Measurements from ENCODE around the gene CACNG4.

CACNG4 gene

DNA sequence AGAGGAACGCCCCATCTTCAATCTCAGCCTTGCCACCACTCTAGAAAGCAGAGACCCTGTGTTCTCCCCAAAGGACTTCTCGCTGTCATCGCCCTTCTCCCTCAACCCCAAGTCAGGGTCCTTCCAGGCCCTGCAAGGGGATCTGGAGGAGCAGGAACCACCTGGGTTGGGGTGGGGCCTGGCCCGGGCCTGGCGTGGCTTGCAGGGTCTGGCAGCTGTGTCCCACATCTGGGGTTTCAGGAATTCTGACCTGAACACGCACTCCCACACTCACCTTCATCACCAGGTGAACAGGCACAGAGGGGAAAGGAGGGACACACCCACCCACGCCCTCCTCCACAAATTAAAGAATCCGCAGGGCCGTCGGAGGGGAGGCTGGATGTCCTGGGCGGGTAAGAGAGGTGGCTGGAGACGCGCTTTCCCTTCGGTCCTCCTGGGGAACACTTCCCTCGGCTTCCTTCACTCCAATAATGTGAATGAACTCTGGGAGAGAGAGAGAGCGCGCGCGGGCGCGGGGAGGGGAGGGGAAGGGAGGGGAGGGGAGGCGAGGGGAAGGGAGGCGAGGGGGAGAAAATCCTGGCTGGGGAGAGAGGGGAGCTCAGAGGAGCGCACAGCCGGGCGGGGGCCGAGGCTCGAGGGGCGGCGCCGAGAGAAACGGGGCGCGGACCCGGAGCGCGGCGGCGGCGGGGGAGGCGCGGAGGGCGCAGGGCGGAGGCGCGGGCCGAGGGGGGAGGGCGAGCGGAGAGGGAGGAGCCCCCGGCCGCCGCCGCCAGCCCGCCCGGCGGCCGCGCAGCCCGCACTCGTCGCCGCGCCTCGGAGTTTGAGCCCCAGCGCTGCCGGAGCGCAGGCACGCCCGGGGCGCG lies at the start of gene CACNG4:
CACNG4 (plus strand) TSS at position 799 of the 863 bp plus-strand sequence. CDS start 205 bp downstream, outside the sequence.
- peak; percentile 76 for DNase-seq (ENCODE audit: low spot score)

DNA sequence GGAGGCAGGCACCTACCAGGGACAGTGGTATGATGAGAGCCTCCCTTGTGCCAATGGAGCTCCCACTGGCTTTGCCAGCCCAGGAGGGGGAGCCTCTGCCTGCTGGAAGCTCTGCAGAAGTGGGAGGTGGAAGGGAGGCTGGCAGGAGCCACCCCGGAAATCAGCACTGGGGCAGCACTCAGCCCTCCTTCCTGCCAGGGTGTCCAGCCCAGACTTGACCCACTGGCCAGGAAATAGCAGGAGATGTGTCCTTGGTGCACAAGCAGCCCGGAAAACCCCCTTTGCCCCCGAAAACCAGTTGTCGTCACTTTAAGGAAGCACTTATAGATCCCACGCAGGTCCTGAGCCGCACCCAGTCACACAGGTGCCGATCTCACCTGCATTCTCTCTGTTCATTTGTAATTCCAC lies 49.3 kb upstream of the CACNG4 start:
- no peak for DNase-seq (ENCODE audit: low spot score)

DNA sequence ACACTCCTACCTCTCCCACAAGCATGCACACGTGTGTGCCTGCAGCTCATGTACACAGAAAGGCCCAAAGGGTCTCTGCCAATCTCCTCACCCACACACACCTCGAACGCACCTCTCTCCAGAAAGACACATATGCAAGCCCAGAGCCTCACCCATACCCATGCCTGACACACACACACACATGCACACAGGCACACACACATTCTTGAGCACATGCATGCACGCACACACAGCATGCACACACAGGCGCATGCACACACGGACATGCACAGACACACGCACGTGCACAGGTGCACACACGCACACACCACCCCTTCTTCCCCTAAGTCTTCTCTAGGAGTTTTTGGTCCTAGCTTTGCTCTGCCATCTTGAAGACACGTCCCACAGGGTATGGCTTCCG lies 48.7 kb upstream of the CACNG4 start:
- DNase-seq (ENCODE audit: low spot score) = no peak

DNA sequence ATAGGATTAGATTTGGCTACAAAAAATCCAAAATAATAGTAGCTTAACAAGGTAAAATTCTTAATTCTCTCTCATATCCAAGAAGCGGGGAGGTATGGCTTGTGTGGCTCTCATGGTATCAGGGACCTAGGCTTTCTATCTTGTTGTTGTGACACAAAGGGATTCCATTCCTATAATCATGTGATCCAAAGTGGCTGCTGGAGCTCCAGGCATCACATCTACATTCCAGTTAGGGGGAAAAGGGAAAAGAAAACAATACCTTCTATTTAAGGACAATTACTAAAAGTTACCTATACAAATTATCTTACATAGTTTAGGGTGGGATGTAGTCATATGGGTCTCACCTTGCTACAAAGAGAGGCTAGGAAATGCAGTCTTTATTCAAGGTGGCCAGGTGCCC lies 47.6 kb upstream of the CACNG4 start:
- DNase-seq (ENCODE audit: low spot score) = no peak

DNA sequence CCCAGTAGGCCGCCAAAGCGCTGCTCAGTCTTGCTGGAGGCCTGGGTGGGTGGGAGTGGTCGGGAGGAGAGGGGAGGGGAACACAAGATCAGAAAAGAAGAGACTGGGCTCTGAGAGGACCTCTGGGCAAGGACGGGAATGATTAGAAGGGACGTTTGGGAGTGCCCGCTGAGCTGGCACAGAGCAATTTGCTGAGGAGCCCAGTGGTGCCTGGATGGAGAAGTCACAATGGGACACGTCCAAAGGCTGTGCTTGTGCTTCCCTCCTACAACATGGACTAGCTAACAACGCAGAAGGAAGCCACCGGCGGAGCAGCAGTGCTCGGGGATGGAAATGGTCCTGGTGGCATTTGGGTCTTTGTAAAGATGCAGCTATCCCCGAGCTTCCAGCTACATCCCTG lies 45.6 kb upstream of the CACNG4 start:
- no peak for DNase-seq (ENCODE audit: low spot score)

DNA sequence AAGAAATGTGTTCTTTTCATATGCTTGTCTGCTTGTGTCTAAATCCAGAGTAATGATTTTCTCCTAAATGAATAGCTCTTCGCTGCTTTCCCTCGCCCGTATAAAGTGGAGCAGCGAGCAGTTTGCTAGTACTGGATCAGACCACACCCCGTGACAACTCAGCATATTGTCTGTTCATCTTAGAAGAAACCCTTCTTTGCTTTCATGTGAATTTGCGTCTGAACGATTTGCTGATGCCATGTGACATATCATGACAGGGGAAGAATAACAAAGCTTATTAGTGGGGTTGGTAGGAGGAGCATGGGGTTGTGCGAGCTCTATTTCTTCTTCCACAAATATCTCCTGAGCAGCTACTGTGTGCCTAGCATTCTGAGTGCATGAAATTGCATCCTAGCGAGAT lies 44.1 kb upstream of the CACNG4 start:
- DNase-seq (ENCODE audit: low spot score) = no peak

DNA sequence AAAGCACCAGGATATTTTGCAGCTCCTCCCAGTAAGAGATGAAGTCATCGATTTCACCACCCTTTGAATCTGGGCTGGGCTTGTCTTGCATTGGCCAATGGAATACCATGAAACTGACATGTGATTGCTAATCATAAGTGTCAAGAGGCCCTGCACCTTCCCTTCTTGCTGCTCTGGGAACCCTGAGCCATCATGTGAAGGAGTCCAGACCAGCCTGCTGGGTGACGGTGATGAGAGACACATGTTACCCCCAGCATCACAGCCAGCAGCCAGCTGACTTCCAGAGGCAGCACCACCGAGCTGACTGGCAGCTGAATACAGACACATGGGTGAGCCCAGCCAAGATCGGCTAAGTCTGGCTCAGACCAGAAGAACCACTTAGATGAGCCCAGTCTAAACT lies 43.6 kb upstream of the CACNG4 start:
- no peak for DNase-seq (ENCODE audit: low spot score)

DNA sequence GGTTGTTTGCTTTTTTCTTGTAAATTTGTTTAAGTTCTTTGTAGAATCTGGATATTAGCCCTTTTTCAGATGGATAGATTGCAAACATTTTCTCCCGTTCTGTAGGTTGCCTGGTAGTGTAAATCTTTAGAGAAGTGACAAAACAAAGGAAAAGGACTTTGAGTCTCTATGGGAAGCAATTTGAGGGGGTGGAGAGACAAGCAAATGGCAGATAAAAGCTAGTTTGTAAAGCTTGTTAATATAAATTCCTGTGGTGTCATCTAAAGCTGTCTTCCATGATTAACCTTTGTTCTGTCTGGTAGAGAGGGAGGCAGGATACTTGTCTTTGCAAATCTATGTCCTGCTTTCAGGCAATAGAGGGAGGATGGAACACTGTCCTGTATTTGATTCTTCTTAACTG lies 40.6 kb upstream of the CACNG4 start:
- DNase-seq (ENCODE audit: low spot score) = no peak

DNA sequence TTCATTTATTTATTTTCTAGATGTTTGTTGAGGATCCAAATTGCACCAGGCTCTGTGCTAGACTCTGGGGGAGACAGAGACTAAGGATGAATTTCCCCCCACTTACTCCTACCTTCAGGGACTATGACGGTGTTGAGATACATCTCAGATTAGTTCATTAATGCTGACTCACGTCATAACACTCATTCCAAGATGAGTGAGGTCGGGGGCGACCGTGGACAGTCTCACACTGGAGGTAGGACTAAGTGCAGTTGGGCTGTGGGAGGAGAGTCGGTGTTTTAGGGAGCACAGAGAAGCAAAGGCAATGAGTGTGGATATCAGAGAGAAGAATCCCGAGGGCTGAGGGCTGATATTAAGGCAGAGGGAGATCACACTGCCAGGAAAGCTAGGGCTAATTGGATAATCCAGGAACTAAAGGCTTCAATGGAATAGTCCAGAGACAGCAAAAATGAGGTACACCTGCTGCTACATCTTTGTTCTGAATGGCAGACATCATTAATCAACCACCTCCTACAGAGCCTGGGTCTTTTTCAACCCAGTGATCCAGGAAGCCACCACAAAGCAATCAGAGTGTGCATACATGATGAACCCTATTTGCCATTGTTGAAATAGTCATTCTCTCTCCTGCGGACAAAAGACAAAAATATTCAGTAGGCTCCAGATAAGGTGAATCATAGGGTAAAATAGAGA lies 38.6 kb upstream of the CACNG4 start:
- no peak for DNase-seq (ENCODE audit: low spot score)

DNA sequence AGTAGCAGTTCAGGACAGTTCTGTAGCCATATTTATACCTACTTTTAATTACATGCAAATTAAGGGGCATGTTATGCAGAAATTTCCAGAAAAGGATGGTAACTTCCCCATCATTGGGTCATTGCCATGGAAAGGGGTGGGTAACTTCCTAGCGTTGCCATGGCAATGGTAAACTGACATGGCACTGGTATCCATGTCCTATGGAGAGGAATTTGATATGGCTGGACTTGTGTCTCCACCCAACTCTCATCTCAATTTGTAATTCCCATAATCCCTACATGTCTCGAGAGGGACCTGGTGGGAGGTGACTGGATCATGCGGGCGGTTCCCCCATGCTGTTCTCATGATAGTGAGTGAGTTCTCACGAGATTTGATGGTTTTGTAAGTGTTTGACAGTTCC lies 35.6 kb upstream of the CACNG4 start:
- no peak for DNase-seq (ENCODE audit: low spot score)

DNA sequence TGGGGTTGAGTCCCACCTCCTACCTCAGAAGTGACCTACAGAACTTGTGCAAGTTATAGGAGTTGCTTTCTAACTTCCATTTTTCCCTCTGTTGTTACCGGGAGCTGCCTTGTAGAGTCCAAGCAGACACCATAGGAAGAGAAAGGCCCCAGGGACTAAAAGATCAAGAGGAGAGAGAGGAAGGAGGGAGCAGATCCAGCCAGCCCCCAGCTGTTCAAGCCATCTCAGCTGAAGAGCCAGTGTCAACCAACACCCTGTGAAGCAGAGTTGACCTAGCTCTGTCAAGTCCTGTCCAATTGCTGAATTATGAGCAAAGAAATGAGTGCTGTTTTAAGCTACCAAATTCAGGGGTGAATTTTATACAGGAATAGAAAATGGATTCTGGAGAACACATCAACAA lies 34.9 kb upstream of the CACNG4 start:
- DNase-seq (ENCODE audit: low spot score) = no peak

DNA sequence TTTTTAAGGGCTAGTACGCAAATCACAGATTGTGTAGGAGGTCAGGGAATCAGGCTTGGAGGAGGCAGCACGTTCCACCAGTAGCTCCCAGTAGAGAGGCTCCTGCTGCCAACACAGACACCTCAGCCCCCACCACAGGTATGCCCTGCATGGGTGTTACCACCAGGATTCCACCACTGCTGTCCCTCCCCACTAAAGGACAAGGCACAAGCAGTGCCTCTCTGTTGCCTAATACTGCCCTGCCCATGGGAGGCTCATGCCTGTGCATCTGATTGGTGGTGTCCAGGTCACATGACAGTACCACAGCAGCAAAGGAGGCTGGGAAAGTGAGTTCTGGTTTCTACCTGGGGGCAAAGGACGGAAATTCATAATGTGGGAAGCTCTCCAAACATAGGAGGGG lies 33.6 kb upstream of the CACNG4 start:
- no peak for DNase-seq (ENCODE audit: low spot score)

DNA sequence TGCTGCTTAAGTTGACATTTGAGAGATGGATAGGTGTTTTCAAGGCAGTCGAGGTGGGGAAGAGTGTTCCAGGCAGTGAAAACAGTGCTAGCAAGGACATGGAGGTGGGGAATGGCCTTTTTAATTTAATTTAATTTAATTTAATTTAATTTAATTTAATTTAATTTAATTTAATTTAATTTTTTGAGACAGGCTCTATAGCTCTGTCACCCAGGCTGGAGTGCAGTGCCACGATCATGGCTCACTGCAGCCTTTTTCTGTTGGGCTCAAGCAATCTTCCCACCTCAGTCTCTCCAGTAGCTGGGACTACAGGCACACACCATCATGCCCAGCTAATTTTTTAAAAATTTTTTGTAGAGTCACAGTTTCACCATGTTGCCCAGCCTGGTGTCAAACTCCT lies 32.2 kb upstream of the CACNG4 start:
- no peak for DNase-seq (ENCODE audit: low spot score)

DNA sequence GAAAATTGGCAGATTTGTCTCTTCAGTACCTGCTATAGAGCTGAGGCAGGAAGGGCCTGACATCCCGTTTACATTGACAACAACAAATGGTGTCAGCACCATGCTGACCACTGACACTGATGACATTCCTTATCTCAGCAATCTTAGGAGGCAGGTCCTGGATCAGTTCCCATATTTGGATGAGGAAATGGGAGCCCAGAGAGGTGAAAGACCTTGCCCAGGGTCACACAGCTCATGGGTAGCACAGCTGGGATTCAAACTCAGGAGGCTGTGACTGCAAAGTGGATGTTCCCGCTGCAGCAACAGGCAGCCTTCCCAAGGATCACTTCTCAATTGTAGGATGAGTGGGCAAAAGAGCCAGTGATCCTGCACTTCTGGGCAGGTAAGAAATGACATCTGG lies 30.5 kb upstream of the CACNG4 start:
- no peak for DNase-seq (ENCODE audit: low spot score)

DNA sequence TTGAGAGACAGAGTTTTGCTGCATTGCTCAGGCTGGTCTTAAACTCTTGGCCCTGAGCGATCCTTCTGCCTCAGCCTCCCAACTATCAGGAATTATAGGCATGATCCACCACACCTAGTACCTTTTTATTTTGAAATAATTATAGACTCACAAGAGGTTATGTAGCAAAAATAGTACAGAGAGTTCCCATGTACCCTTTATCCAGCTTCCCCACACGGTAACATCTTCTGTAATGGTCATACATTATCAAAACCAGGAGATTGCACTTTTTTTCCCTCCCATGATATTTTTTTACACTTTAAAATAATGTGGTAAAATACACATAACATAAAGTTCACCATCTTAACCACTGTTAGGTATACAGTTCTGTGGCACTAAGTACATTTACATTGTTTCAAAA lies 28.8 kb upstream of the CACNG4 start:
- no peak for DNase-seq (ENCODE audit: low spot score)

DNA sequence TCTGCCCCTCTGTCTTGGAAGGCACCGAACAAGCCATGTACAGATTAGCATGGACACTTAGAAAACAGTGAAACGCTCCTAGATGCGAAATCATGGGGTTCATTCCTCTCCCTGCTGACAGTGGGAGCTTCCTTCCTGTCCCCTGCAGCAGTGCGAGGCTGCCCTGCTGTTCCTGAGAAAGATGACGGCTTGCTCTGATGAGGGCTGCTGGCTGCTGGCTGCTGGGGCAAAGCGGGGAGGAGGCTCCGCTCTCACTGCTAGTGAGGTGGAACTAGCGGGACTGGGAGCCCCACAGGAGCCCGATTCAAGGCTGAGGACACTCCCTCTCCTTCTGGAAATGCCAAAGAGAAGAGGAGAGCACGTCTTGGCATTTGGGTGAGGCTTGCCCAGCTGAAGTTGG lies 25.9 kb upstream of the CACNG4 start:
- no peak for DNase-seq (ENCODE audit: low spot score)

DNA sequence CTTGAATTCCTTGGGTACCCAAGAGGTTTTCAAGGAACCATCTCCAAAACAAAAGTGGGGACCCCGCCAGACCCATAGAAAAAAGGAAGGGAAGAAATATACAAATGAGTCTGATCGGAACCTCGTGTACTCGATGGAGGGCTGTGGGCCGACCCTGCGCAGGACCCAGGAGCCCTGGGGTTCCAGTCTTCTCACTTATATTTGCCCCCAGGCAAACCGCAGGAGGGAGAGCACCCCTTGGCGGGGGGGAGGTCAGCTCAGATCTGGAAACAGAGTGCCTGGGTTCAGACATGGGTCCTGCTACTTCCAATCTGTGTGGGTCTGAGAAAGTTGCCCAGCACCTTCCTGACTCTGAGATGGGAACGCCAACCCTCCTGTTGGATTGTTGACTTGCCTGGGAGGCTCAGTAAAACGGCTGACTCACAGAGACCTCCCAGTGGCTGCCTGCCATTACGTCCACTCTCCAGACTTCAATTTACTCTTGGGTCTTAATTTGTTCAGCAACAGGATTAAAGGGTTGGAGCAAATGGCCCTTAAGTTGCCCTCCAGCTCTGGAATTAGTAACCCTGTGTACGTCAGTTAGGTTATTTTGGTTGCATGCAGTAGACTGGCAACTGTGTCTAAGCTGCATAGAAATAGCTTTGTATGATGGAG lies 24.9 kb upstream of the CACNG4 start:
- DNase-seq (ENCODE audit: low spot score) = no peak

DNA sequence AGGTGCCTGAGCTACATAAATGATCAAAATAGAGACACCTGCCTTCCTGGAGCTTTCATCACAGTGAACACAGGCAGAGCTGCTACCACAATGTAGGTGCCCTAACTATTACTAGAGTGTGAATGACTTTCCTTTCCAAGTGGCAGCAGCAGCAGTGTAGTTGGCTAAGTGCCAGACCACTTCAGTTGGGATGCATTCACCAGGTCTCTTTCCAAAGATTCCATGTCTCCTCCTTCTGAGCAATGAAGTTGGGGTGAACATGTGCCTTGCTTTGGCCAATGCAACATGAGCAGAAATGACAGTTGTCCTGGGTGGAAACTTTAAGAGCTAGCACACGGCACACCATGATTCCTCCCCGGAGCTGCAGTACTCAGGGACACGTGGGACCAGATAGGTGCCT lies 23.3 kb upstream of the CACNG4 start:
- no peak for DNase-seq (ENCODE audit: low spot score)

DNA sequence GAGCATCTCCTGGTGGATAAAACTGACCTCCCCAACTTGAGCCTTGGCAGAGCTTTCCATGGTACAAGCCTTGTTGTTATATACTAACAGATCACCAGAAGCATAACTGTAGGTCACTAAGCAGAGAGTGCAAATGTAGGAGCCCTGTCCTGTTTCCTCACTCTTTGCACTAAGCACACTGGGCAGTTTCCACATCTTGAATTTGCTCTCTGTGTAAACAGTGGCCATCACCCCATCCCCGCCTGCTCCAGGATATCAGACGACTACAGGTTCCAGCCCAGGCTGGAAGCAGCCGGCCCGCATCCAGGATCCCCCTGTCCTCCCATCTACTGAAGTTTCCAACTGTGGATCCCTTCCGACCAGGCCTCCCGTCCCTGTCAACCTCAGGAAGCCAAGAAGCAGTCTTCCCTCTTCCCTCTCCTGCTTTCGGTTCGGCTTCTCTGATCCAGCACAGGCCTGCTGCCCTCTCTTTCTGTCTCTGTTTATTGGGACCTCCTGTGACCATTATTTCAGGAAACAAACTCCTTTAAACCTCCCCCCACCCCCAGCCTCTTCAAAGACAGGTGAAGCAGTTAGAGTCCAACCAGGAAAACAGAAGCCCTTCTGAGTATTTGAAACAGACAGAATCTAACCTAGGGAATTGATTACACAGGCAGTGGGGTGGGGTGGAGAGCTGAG lies 22.6 kb upstream of the CACNG4 start:
- DNase-seq (ENCODE audit: low spot score) = no peak

DNA sequence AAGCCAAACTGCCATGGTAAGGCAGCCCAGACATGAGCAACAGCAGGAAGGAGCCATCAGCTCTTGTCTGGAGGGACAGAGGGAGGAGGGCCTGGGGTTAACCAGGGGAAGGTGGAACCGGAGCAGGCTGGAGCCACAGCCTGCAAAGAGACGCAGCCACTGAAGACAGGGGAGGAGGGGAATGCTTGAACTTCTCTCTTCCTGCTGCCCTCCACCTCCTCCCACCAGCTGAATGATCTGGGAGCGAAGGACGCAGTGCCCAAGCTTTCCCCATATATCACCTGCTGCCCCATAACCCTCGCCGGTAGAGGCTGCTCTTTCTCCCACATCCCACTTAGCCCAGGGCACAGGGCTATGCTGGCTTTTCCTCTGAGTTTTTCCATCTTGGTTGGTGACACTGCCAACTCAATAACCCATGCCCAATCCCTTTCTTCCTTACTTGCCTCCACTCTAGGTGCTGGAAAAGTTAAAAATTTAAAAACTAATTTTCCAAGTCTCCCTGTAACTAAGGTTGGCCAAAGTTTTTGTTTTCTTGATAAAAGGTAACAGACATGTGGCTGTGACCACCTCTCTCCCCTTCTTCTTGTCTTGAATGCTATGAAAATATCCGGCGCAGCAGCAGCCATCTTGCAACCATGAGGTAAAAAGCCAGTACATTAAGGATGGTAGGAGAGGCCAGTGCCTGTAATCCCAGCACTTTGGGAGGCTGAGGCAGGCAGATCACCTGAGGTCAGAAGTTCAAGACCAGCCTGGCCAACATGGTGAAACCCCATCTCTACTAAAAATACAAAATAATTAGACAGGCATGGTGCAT lies 21.8 kb upstream of the CACNG4 start:
- no peak for DNase-seq (ENCODE audit: low spot score)

DNA sequence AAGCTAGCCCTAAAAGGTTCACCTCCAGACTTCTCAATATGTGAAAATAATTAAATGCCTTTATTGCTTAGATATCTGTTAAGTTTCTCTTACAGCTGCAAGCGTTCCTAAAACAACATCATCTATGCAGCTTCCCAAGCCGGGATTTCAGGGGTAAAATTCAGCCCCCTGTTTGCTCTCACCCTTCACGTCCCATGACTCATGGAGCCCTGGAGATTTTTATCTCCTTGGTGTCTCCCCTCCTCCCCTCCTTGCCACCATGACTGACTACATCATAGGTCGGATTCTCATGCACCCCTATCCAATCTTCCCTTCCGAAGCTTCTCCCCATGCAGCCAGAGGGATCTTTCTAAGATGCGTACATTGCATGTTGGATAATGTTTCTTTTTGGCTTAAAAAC lies 21.0 kb upstream of the CACNG4 start:
- no peak for DNase-seq (ENCODE audit: low spot score)

All from ecto neural progenitor cell (in vitro differentiated cells).